Ovary (tissue), 3 donors: ENCODE results near the gene BTF3.

Source experiments
- CTCF ChIP-seq, 3 donors: fragments of 450-650 bp in 2 of 3; fragments of 200-600 bp in 1 of 3; IDR thresholded peaks; one replicate each; pipeline versions ENCODE4 v1.5.1 to v1.8.0; 2016 to 2022; ENCODE audit warnings: antibody characterized with exemption in 3 of 3, mild to moderate bottlenecking in 1 of 3
- POLR2A ChIP-seq: fragments of 450-650 bp; IDR thresholded peaks from one replicate; pipeline ENCODE4 v1.6.1; 2017; ENCODE audit warnings: antibody characterized with exemption, mild to moderate bottlenecking, moderate library complexity
- donor health status: DM: no; HTN: no; CAD: no.

- no peak for TF ChIP-seq POLR2A
- TF ChIP-seq CTCF (IDR thresholded peaks at IDR 0.05): no peak
Measured at GRCh38 chr5:73528248-73528647, 30.0 kb downstream of the BTF3 start.
